Hepatocyte (in vitro differentiated cells): ENCODE results near the gene DCAF4.

Experiments
- CTCF ChIP-seq: fragments of 200-600 bp; sonication (generic); IDR thresholded peaks from 2 replicates; pipeline ENCODE4 v1.5.1; 2016; ENCODE audit warnings: antibody characterized with exemption, mild to moderate bottlenecking; ENCODE audit not compliant: poor library complexity
- EZH2 ChIP-seq: fragments of 200-600 bp; sonication (generic); IDR thresholded peaks from 2 replicates; pipeline ENCODE4 v1.6.1; 2016; ENCODE audit warnings: antibody characterized with exemption, mild to moderate bottlenecking, borderline replicate concordance
- EZH2phosphoT487 ChIP-seq: fragments of 200-600 bp; sonication (generic); IDR thresholded peaks from one replicate; pipeline ENCODE4 v1.6.1; 2018; ENCODE audit warnings: antibody characterized with exemption, mild to moderate bottlenecking, low read depth, moderate library complexity; ENCODE audit not compliant: unreplicated experiment, severe bottlenecking

- no peak for TF ChIP-seq CTCF
- TF ChIP-seq EZH2: no peak
- no peak for TF ChIP-seq EZH2phosphoT487
These were observed 21.3 kb downstream of the DCAF4 start for GRCh38 chr14:72947366-72948160.
